K562 (cell line): ENCODE data around the gene LHCGR. TPM values are rescaled to one million over a fixed set of nuclear protein-coding genes. Genes with fewer than 3 reads are reported as not detected.

Experiments
- ATAC-seq: fragments of 200-7000 bp; cut with Tn5 transposase; 3 replicates; pipeline ENCODE4 v1.9.1; 2020; ENCODE audit warnings: moderate library complexity
- BruUV-seq: library from RNA; stranded (reverse); fragments of 400-500 nt; replicated peaks from 2 replicates; lab custom pipeline; 2021; lab: Mats Ljungman, UMichigan
- CTCF ChIA-PET: fragments of 300-600 bp; formaldehyde crosslinking; extraction: SDS; loops from one replicate; lab custom pipeline; 2021; ENCODE audit warnings: low intra/inter-chr PET ratio; lab: Yijun Ruan, JAX
- POLR2A ChIA-PET: fragments of 300-600, 350-650 bp; sonication (Branson Sonifier 250); formaldehyde crosslinking; extraction: SDS; loops from one replicate; lab custom pipeline; 2021; ENCODE audit warnings: antibody characterized with exemption, inconsistent platforms; lab: Yijun Ruan, JAX
- DNase-seq, 4 experiments: peaks; one replicate each; pipeline versions ENCODE4 v3.0.0 to v3.0.0-alpha.2; 2011 to 2018; ENCODE audit warnings: low spot score in 3 of 4, mixed read lengths in 3 of 4; ENCODE audit errors: extremely low read depth in 1 of 4
- FAIRE-seq: peaks from 2 replicates; lab custom pipeline; 2011; peaks lifted over from hg19 to GRCh38; lab: Jason Lieb, UNC
- H2AFZ ChIP-seq: 2 replicates; pipeline ENCODE4 v1.6.0; 2011; ENCODE audit warnings: low read depth, low read length, control low read depth, inconsistent platforms
- H3K27ac ChIP-seq: fragments of 200-600 bp; 3 replicates; pipeline ENCODE4 v1.8.0; 2011; ENCODE audit warnings: low read depth, mild to moderate bottlenecking, control low read depth, inconsistent platforms, low read length, moderate library complexity, mixed read lengths; ENCODE audit errors: extremely low read depth
- H3K27me3 ChIP-seq, 2 experiments: fragments of 300-600 bp in 1 of 2; 2 replicates in 1 of 2; 3 replicates in 1 of 2; pipeline versions ENCODE4 v1.6.0 to v1.8.0; 2011; ENCODE audit warnings: inconsistent platforms in 2 of 2, low read length in 2 of 2, mild to moderate bottlenecking in 1 of 2, mixed read lengths in 1 of 2, moderate library complexity in 1 of 2; ENCODE audit not compliant: control insufficient read depth in 2 of 2, insufficient read depth in 2 of 2
- H3K36me3 ChIP-seq: fragments of 300-600 bp; 3 replicates; pipeline ENCODE4 v1.8.0; 2011; ENCODE audit warnings: mild to moderate bottlenecking, low read length, inconsistent platforms; ENCODE audit not compliant: control insufficient read depth, insufficient read depth
- H3K4me1 ChIP-seq, 2 experiments: fragments of 200-600 bp in 1 of 2; replicated peaks in 1 of 2; 2 replicates in 1 of 2; 3 replicates in 1 of 2; pipeline versions ENCODE4 v1.5.1 to v1.8.0; 2011; ENCODE audit warnings: inconsistent platforms in 2 of 2, low read length in 2 of 2, mild to moderate bottlenecking in 1 of 2, mixed read lengths in 1 of 2, moderate library complexity in 1 of 2; ENCODE audit not compliant: control insufficient read depth in 2 of 2, insufficient read depth in 2 of 2
- H3K4me2 ChIP-seq: 2 replicates; pipeline ENCODE4 v1.6.1; 2011; ENCODE audit warnings: low read length, control low read depth, inconsistent platforms, mixed read lengths; ENCODE audit not compliant: insufficient read depth
- H3K4me3 ChIP-seq: fragments of 200-600 bp; sonication (generic), shearing (Covaris generic); 2 replicates; pipeline ENCODE4 v1.5.1; 2016; ENCODE audit warnings: control low read depth, inconsistent platforms
- H3K79me2 ChIP-seq: fragments of 200-600 bp; 3 replicates; pipeline ENCODE4 v1.8.0; 2011; ENCODE audit warnings: low read length, inconsistent platforms; ENCODE audit not compliant: control insufficient read depth, insufficient read depth
- H3K9ac ChIP-seq, 2 experiments: 2 replicates each; pipeline versions ENCODE4 v1.6.0 to v1.6.1; 2011; ENCODE audit warnings: low read depth in 2 of 2, low read length in 2 of 2, control low read depth in 1 of 2, inconsistent platforms in 1 of 2, mild to moderate bottlenecking in 1 of 2, mixed read lengths in 1 of 2; ENCODE audit not compliant: insufficient read depth in 1 of 2
- H3K9me1 ChIP-seq: one replicate; pipeline ENCODE4 v1.6.0; 2011; ENCODE audit warnings: inconsistent platforms, mild to moderate bottlenecking, low read length, moderate library complexity; ENCODE audit not compliant: control insufficient read depth, insufficient read depth
- H3K9me3 ChIP-seq: replicated peaks from 2 replicates; pipeline ENCODE4 v1.5.1; 2011; ENCODE audit warnings: low read depth, low read length, inconsistent platforms; ENCODE audit not compliant: control insufficient read depth, insufficient read depth
- H4K20me1 ChIP-seq: replicated peaks from 2 replicates; pipeline ENCODE4 v1.6.1; 2011; ENCODE audit warnings: low read length, inconsistent platforms, mixed read lengths; ENCODE audit not compliant: control insufficient read depth, insufficient read depth
- HNRNPUL1 ChIP-seq: fragments of 200-400 bp; formaldehyde crosslinking; IDR thresholded peaks from 2 replicates; pipeline ENCODE4 v1.6.1; 2017; ENCODE audit warnings: low read length
- MEF2D ChIP-seq: conservative IDR thresholded peaks from 2 replicates; pipeline ENCODE4 v1.6.1; 2016; ENCODE audit warnings: low read depth, missing genetic modification characterization, missing compliant biosample characterization
- NCOA4 ChIP-seq: fragments of 450-650 bp; IDR thresholded peaks from 2 replicates; pipeline ENCODE4 v1.6.1; 2018; ENCODE audit warnings: mild to moderate bottlenecking; ENCODE audit not compliant: partially characterized antibody
- PHB ChIP-seq: fragments of 250-450 bp; sonication (Bioruptor Pico); IDR thresholded peaks from 2 replicates; pipeline ENCODE4 v1.5.0; 2021
- POLR2H ChIP-seq: IDR thresholded peaks from 2 replicates; pipeline ENCODE4 v1.6.1; 2016; ENCODE audit warnings: missing genetic modification characterization, low read depth, mild to moderate bottlenecking, control low read depth, missing compliant biosample characterization, moderate library complexity
- SAFB2 ChIP-seq: fragments of 200-400 bp; formaldehyde crosslinking; IDR thresholded peaks from 2 replicates; pipeline ENCODE4 v1.6.1; 2018; ENCODE audit warnings: borderline replicate concordance, low read length, low read depth, moderate library complexity; ENCODE audit not compliant: severe bottlenecking
- TBP ChIP-seq: optimal IDR thresholded peaks from 2 replicates; pipeline ENCODE3; 2011; ENCODE audit warnings: low read depth, low read length, improper control_type of control experiment
- ZNF740 ChIP-seq, 3 experiments: fragments of 200-800 bp in 1 of 3; sonication (Bioruptor generic) in 1 of 3; sonication (generic) in 1 of 3; formaldehyde crosslinking in 1 of 3; IDR thresholded peaks; 2 replicates each; pipeline versions ENCODE4 v1.6.1 to v1.8.0; 2016 to 2022; ENCODE audit warnings: mild to moderate bottlenecking in 2 of 3, missing compliant biosample characterization in 2 of 3, missing genetic modification characterization in 2 of 3, missing genetic modification reagents in 1 of 3
- WGBS: fragments of 100-300 bp; shearing (Covaris generic); methylation state at CpG from one replicate; pipeline ENCODE4 v1.1.6; 2016; ENCODE audit warnings: low coverage, mixed read lengths; ENCODE audit not compliant: insufficient coverage; ENCODE audit errors: missing lambda C conversion rate; 5-methylcytosine and 5-hydroxymethylcytosine counted together
- in situ Hi-C: fragments of 300-500 bp; cut with MboI; formaldehyde crosslinking; loops from 4 replicates; pipeline ENCODE4 v1.15.0; 2018; ENCODE audit warnings: inconsistent platforms, mixed read lengths
- intact Hi-C: fragments of 100-400 bp; cut with micrococcal nuclease; formaldehyde crosslinking; loops from 2 replicates; pipeline ENCODE4 v1.14.2; 2022
- polyA plus RNA-seq, 8 experiments: library from polyadenylated mRNA; depleted of rRNA in 4 of 8; stranded (reverse) in 5 of 8; unstranded in 3 of 8; fragments of >200 nt; fragmentation: Nextera tagmentation in 2 of 8; fragmentation: Illumina TruSeq in 1 of 8; extraction: Ambion mirVana in 2 of 8; extraction: Trizol in 1 of 8; gene quantifications; 2 replicates each; pipeline versions ENCODE4 v1.2.1 to v1.2.3, GENCODE V29; 2011 to 2014; ENCODE audit warnings: inconsistent platforms in 1 of 8, missing spikeins in 1 of 8
- total RNA-seq, 7 experiments: library from RNA; depleted of rRNA in 6 of 7; stranded (reverse); fragments of >200 nt in 6 of 7; fragmentation: Illumina TruSeq in 2 of 7; extraction: Trizol in 2 of 7; gene quantifications; 2 replicates each; pipeline versions ENCODE4 v1.2.1 to v1.2.3, GENCODE V29; 2011 to 2021; ENCODE audit warnings: low replicate concordance in 1 of 7
- TF ChIP-seq, protein P1 (sequence below): IDR thresholded peaks from 2 replicates; pipeline ENCODE4 v1.6.1; 2016; ENCODE audit warnings: missing genetic modification characterization, missing compliant biosample characterization

Gene LHCGR
- total and polyA plus RNA-seq, 9 of the 15 experiments (the other 6 are each of a cell fraction or from before 2014, with no cell fraction given): not detected

- no peak overlapping the region for H3K4me2 ChIP-seq
- H3K27me3 ChIP-seq: peaks cover 0 to 4% of the 10 kb centered on the region in 2 experiments; a peak in 1 of 5 replicates
- H2AFZ ChIP-seq: no peak overlapping the region
- H4K20me1 ChIP-seq: no peaks in the 10 kb centered on the region
- no peak for FAIRE-seq
- H3K79me2 ChIP-seq: no peaks in the 10 kb centered on the region
- in situ Hi-C loops (no loop called here), intact Hi-C loops (no loop called here)
- no peak for DNase-seq
- WGBS: 3% methylated on average over 2 of the region's 2 CpGs
- no peaks in the 10 kb centered on the region for H3K9me3 ChIP-seq
- no peak overlapping the region for H3K27ac ChIP-seq
- ATAC-seq: no peak
- no peak for TF ChIP-seq PHB (CRISPR knock-in tag)
- TF ChIP-seq MEF2D (tag): no peak
- no peak for TF ChIP-seq ZNF740 (CRISPR knock-in tag; IDR thresholded peaks at IDR 0.05)
- TF ChIP-seq ZNF740 (tag; IDR thresholded peaks at IDR 0.05): no peak
- TF ChIP-seq HNRNPUL1: no peak
- no peak for TF ChIP-seq POLR2H
- TF ChIP-seq TBP: no peak
- TF ChIP-seq, protein P1, sequence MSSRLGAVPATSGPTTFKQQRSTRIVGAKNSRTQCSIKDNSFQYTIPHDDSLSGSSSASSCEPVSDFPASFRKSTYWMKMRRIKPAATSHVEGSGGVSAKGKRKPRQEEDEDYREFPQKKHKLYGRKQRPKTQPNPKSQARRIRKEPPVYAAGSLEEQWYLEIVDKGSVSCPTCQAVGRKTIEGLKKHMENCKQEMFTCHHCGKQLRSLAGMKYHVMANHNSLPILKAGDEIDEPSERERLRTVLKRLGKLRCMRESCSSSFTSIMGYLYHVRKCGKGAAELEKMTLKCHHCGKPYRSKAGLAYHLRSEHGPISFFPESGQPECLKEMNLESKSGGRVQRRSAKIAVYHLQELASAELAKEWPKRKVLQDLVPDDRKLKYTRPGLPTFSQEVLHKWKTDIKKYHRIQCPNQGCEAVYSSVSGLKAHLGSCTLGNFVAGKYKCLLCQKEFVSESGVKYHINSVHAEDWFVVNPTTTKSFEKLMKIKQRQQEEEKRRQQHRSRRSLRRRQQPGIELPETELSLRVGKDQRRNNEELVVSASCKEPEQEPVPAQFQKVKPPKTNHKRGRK: no peak
- no peak for TF ChIP-seq SAFB2
- TF ChIP-seq NCOA4: no peak
- no peaks in the 10 kb centered on the region for H3K36me3 ChIP-seq
- no peaks in the 10 kb centered on the region for H3K9me1 ChIP-seq
- CTCF ChIA-PET: interaction anchor here (0.6 kb wide), 1 partner anchor 131 kb away, joined by 3 read pairs; no protein-coding TSS in a partner anchor
- no peak overlapping the region for H3K4me3 ChIP-seq
- H3K4me1 ChIP-seq: no peaks in the 10 kb centered on the region
- POLR2A ChIA-PET: interaction anchor here (0.6 to 1.0 kb wide), 2 partner anchors 30 to 133 kb away, joined by 3 read pairs; no protein-coding TSS in a partner anchor
- no TSS peak for BruUV-seq
- H3K9ac ChIP-seq: no peak overlapping the region
Observed at GRCh38 chr2:48733067-48733503, 22.4 kb downstream of the LHCGR start.
